DMS 273 treated with DMSO at 0.1 percent for 48 hours (cell line): ENCODE measurements around the gene AKR1D1.

Source experiments
- DNase-seq: peaks from one replicate; lab custom pipeline; 2025; lab: John Stamatoyannopoulos, UW

The AKR1D1 gene

DNA sequence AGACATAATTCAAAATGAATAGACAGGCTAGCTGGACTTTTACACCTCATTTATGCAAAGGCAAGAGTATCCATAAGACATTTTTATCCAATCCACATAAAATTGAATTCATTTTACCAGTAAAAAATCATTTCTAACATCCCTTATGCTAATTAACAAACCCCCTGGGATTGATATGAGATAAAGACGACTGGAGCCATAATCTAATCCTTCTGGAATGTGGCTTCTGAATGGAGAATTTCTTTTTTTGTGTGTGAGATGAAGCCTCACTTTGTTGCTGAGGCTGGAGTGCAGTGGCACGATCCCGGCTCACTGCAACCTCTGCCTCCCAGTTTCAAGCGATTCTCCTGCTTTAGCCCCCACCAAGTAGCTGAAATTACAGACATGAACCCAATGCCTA lies 90.4 kb downstream of the AKR1D1 start:
- no peak for DNase-seq

DNA sequence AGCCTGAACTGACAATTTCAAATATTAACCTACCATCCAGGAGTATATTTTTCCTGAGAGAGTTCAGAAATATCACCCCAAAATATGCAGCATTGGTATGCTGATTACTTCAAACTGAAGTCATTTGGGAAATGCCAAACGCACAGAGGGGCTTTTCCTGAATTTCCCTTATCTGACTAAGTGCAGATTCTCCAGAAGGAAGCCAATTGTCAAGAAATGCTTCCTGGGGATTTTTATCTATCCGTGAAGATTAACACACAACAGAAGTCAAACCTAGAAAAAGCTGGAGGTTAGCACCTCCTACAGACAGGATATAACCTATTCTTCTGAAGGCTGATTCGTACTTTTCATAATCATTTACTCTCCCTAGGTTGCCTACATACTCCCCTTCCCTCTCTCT lies 91.0 kb downstream of the AKR1D1 start:
- DNase-seq, result no peak

DNA sequence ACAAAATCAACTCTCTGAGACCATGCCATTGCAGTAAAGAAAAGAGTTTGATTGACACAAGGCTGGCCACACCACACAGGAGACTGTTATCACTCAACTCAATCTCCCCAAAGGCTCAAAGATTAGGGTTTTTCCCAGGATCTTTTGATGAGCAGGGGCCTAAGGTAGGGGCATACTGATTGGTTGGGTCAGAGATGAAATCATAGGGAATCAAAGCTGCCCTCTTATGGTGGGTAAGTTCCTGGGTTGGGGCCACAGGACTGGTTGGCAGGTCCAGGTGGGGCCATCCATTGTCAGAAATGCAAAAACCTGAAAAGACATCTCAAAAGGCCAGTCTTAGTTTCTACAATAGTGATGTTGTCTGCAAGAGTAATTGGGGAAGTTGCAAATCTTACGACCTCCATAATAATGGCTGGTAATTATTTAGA lies 91.6 kb downstream of the AKR1D1 start:
- no peak for DNase-seq
